H1 (cell line): ENCODE measurements around the gene MRPL34. TPM values are rescaled to one million over a fixed set of nuclear protein-coding genes. Genes with fewer than 3 reads are reported as not detected.
A peak's percentile ranks its signal among the peaks of the same experiment; 100 is the strongest.

Experiments used
- CTCF ChIA-PET: fragments of 300-600 bp; sonication (Branson Sonifier 250); formaldehyde crosslinking; loops from one replicate; lab custom pipeline; 2021; ENCODE audit not compliant: partially characterized antibody; lab: Charles Lee
- POLR2A ChIA-PET: fragments of 300-600 bp; sonication (Branson Sonifier 250); formaldehyde crosslinking; loops from one replicate; lab custom pipeline; 2021; ENCODE audit warnings: inconsistent platforms; ENCODE audit not compliant: partially characterized antibody; lab: Charles Lee
- DNase-seq, 2 experiments: peaks; one replicate each; pipeline versions ENCODE4 v3.0.0 to v3.0.0-alpha.2; 2010 to 2022; ENCODE audit warnings: low spot score in 2 of 2, low read depth in 1 of 2, mixed read lengths in 1 of 2
- FAIRE-seq: peaks from 2 replicates; lab custom pipeline; 2011; peaks lifted over from hg19 to GRCh38; lab: Jason Lieb, UNC
- H2AFZ ChIP-seq: 2 replicates; pipeline ENCODE4 v1.8.1; 2012; ENCODE audit warnings: low read length, inconsistent platforms
- H2AK5ac ChIP-seq: 2 replicates; pipeline ENCODE4 v1.6.1; 2013; ENCODE audit warnings: low read depth, low read length
- H2BK120ac ChIP-seq: replicated peaks from 2 replicates; pipeline ENCODE3; 2013; ENCODE audit warnings: low read depth, low read length, inconsistent platforms
- H2BK12ac ChIP-seq: 2 replicates; pipeline ENCODE4 v1.6.1; 2013; ENCODE audit warnings: low read depth, low read length
- H2BK15ac ChIP-seq: 2 replicates; pipeline ENCODE4 v1.6.1; 2013; ENCODE audit warnings: low read length
- H2BK20ac ChIP-seq: 2 replicates; pipeline ENCODE4 v1.6.1; 2013; ENCODE audit warnings: low read length
- H2BK5ac ChIP-seq: 2 replicates; pipeline ENCODE4 v1.6.1; 2013; ENCODE audit warnings: low read depth, low read length
- H3K14ac ChIP-seq: 2 replicates; pipeline ENCODE4 v1.6.1; 2013; ENCODE audit warnings: inconsistent platforms; ENCODE audit not compliant: insufficient read length
- H3K18ac ChIP-seq: 2 replicates; pipeline ENCODE4 v1.6.1; 2013; ENCODE audit warnings: low read length; ENCODE audit errors: extremely low read depth
- H3K23ac ChIP-seq: 2 replicates; pipeline ENCODE4 v1.6.1; 2013; ENCODE audit warnings: inconsistent platforms; ENCODE audit not compliant: insufficient read length
- H3K23me2 ChIP-seq: 2 replicates; pipeline ENCODE4 v1.6.1; 2013; ENCODE audit warnings: low read depth, low read length
- H3K27ac ChIP-seq: 2 replicates; pipeline ENCODE4 v1.6.1; 2011; ENCODE audit warnings: low read depth, low read length, inconsistent platforms
- H3K27me3 ChIP-seq, 4 experiments: replicated peaks in 1 of 4; 1 replicate in 1 of 4; 2 replicates in 3 of 4; pipeline versions ENCODE4 v1.6.1 to v1.8.1; 2011 to 2013; ENCODE audit warnings: low read length in 3 of 4, mild to moderate bottlenecking in 3 of 4, inconsistent platforms in 2 of 4, mixed read lengths in 2 of 4, moderate library complexity in 1 of 4; ENCODE audit not compliant: control insufficient read depth in 3 of 4, insufficient read depth in 3 of 4; ENCODE audit errors: extremely low read depth in 1 of 4
- H3K36me3 ChIP-seq, 4 experiments: 2 replicates each; pipeline versions ENCODE4 v1.6.1 to v1.8.1; 2011 to 2013; ENCODE audit warnings: mild to moderate bottlenecking in 4 of 4, low read length in 3 of 4, moderate library complexity in 2 of 4, control low read depth in 1 of 4, inconsistent platforms in 1 of 4; ENCODE audit not compliant: insufficient read depth in 4 of 4, control insufficient read depth in 2 of 4
- H3K4ac ChIP-seq: replicated peaks from 2 replicates; pipeline ENCODE3; 2013; ENCODE audit warnings: low read length, low read depth, mixed read lengths, inconsistent platforms; ENCODE audit not compliant: insufficient read length
- H3K4me1 ChIP-seq, 4 experiments: replicated peaks in 1 of 4; 1 replicate in 1 of 4; 2 replicates in 3 of 4; pipeline versions ENCODE4 v1.6.1 to v1.8.1; 2011 to 2013; ENCODE audit warnings: low read length in 3 of 4, inconsistent platforms in 2 of 4, mixed read lengths in 1 of 4; ENCODE audit not compliant: insufficient read depth in 4 of 4, control insufficient read depth in 3 of 4
- H3K4me2 ChIP-seq, 2 experiments: 2 replicates each; pipeline versions ENCODE4 v1.6.1 to v1.8.1; 2011 to 2013; ENCODE audit warnings: low read depth in 2 of 2, low read length in 2 of 2, control low read depth in 1 of 2, inconsistent platforms in 1 of 2, mild to moderate bottlenecking in 1 of 2; ENCODE audit not compliant: insufficient read depth in 1 of 2
- H3K4me3 ChIP-seq, 4 experiments: fragments of 200-600, 300-600 bp in 1 of 4; sonication (generic), shearing (Covaris generic), sonication (Bioruptor Twin) in 1 of 4; 2 replicates each; pipeline versions ENCODE4 v1.5.1 to v1.8.1; 2011 to 2016; ENCODE audit warnings: low read length in 4 of 4, low read depth in 3 of 4, control low read depth in 2 of 4, inconsistent platforms in 2 of 4, mild to moderate bottlenecking in 2 of 4, mixed read lengths in 1 of 4, moderate library complexity in 1 of 4; ENCODE audit not compliant: insufficient read depth in 2 of 4; ENCODE audit errors: extremely low read depth in 1 of 4
- H3K56ac ChIP-seq: replicated peaks from 2 replicates; pipeline ENCODE3; 2013; ENCODE audit warnings: low read depth, mild to moderate bottlenecking, mixed read lengths, low read length, inconsistent platforms; ENCODE audit not compliant: insufficient read length
- H3K79me1 ChIP-seq: 2 replicates; pipeline ENCODE4 v1.6.1; 2013; ENCODE audit warnings: low read depth, low read length, control low read depth
- H3K79me2 ChIP-seq, 2 experiments: 2 replicates each; pipeline versions ENCODE4 v1.6.1 to v1.8.1; 2012 to 2013; ENCODE audit warnings: low read length in 2 of 2, mild to moderate bottlenecking in 2 of 2, inconsistent platforms in 1 of 2; ENCODE audit not compliant: insufficient read depth in 2 of 2, control insufficient read depth in 1 of 2
- H3K9ac ChIP-seq, 4 experiments: replicated peaks in 1 of 4; 1 replicate in 1 of 4; 2 replicates in 3 of 4; pipeline versions ENCODE4 v1.6.1 to v1.8.1; 2011 to 2013; ENCODE audit warnings: low read depth in 3 of 4, low read length in 3 of 4, control low read depth in 2 of 4, mild to moderate bottlenecking in 2 of 4, moderate library complexity in 2 of 4, inconsistent platforms in 1 of 4; ENCODE audit errors: extremely low read depth in 1 of 4
- H3K9me3 ChIP-seq, 2 experiments: 2 replicates each; pipeline versions ENCODE4 v1.6.1 to v1.8.1; 2012 to 2013; ENCODE audit warnings: mild to moderate bottlenecking in 2 of 2, moderate library complexity in 2 of 2, control low read depth in 1 of 2, inconsistent platforms in 1 of 2, low read depth in 1 of 2, low read length in 1 of 2, mixed read lengths in 1 of 2; ENCODE audit not compliant: insufficient read depth in 2 of 2
- H4K20me1 ChIP-seq, 2 experiments: replicated peaks in 1 of 2; 2 replicates each; pipeline versions ENCODE3 to v1.8.1; 2011 to 2013; ENCODE audit warnings: inconsistent platforms in 2 of 2, low read length in 2 of 2, mild to moderate bottlenecking in 1 of 2; ENCODE audit not compliant: insufficient read depth in 2 of 2, control insufficient read depth in 1 of 2
- H4K5ac ChIP-seq: 2 replicates; pipeline ENCODE4 v1.6.1; 2013; ENCODE audit warnings: low read length, low read depth, mixed read lengths, inconsistent platforms; ENCODE audit not compliant: insufficient read length
- H4K8ac ChIP-seq: 2 replicates; pipeline ENCODE4 v1.8.0; 2013; ENCODE audit warnings: mild to moderate bottlenecking, moderate library complexity, low read length, inconsistent platforms; ENCODE audit not compliant: insufficient read depth; ENCODE audit errors: extremely low read depth
- H4K91ac ChIP-seq: replicated peaks from 2 replicates; pipeline ENCODE3; 2013; ENCODE audit warnings: low read length, mixed read lengths, inconsistent platforms; ENCODE audit not compliant: insufficient read length
- CREB1 ChIP-seq: IDR thresholded peaks from 2 replicates; pipeline ENCODE4 v1.6.1; 2012; ENCODE audit warnings: inconsistent platforms
- NRF1 ChIP-seq: IDR thresholded peaks from 2 replicates; pipeline ENCODE4 v1.6.1; 2011; ENCODE audit warnings: mild to moderate bottlenecking, low read depth, low read length, improper control_type of control experiment
- WGBS, 2 experiments: shearing (Covaris generic) in 1 of 2; methylation state at CpG; one replicate each; pipeline versions ENCODE4 v1.1.6 to v1.1.7; 2013 to 2015; ENCODE audit warnings: low lambda C conversion rate in 2 of 2, mixed read lengths in 2 of 2, inconsistent platforms in 1 of 2, low coverage in 1 of 2, missing lambda C conversion rate in 1 of 2; ENCODE audit not compliant: insufficient replicate concordance in 2 of 2, insufficient coverage in 1 of 2, insufficient read length in 1 of 2; ENCODE audit errors: extremely low coverage in 1 of 2, missing lambda C conversion rate in 1 of 2; 5-methylcytosine and 5-hydroxymethylcytosine counted together
- polyA plus RNA-seq, 7 experiments: library from polyadenylated mRNA; depleted of rRNA in 3 of 7; stranded (reverse) in 5 of 7; unstranded in 2 of 7; fragments of >200 nt in 5 of 7; fragments of 200-250 nt in 2 of 7; gene quantifications; 1 replicate in 5 of 7; 2 replicates in 1 of 7; 4 replicates in 1 of 7; pipeline versions ENCODE4 v1.2.1 to v1.2.3, GENCODE V29; 2011 to 2013; ENCODE audit warnings: missing spikeins in 2 of 7, mixed read lengths in 2 of 7
- total RNA-seq: library from RNA; stranded (reverse); fragmentation: NEBNext Ultra II Directional; extraction: Animal tissue kit (Norgen Biotek cat#: 25700); gene quantifications from 2 replicates; pipeline ENCODE4 v1.2.1, GENCODE V29; 2021

The MRPL34 gene
- total and polyA plus RNA-seq, 2 of the 8 experiments (the other 6 are each of a cell fraction or from before 2014, with no cell fraction given) = 91.9 to 99.6 TPM

DNA sequence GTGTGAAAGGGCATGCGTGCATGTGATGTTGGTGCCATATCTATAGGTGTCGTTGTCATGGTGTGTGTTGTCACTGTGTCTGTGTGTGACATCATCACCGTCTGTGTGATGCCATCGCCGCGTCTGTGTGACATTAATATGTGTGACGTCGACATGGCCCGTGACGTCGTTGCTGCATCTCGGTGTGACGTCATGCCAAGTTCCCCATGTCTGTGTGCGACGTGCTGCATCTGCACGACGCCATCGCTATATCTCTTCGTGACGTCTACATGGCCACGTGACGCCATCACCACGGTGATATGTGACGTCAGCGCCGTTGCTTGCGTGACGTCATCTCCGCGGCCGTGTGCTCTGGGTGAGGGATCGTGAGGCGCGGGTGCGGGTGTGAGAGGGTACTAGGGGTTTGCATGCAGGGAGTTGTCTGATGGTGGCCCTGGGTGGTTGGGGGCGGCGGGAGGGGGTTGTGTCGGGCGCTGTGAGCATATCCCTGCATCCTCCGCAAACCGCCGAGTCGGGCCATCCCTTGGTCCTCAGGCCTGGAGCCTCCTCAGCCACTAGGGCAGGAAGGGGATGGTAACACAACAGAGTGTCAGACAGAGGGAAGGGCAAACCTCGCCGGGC lies 46.3 kb downstream of the MRPL34 start:
- peak overlapping the region; percentile 55; the same call in 1 of the 2 replicates for H2BK12ac ChIP-seq
- H3K36me3 ChIP-seq = no peaks in the 10 kb centered on the region
- H3K56ac ChIP-seq = no peak overlapping the region
- no peak overlapping the region for H3K4me3 ChIP-seq
- WGBS, 2 experiments = 95% methylated on average over 42 of the region's 45 CpGs; no CpG with 5 or more reads in 1 of the 2 experiments
- no peaks in the 10 kb centered on the region for H3K27me3 ChIP-seq
- H2BK15ac ChIP-seq = no peak overlapping the region; the same call in 1 of the 2 replicates
- no peak overlapping the region for H3K4me2 ChIP-seq
- H3K79me1 ChIP-seq = no peaks in the 10 kb centered on the region
- no peak overlapping the region for H3K9ac ChIP-seq
- TF ChIP-seq CREB1 (peak; percentile 90), NRF1 (no peak)
- TF ChIP-seq, all 59 proteins: peak for 1
- no peak for DNase-seq
- POLR2A ChIA-PET = no interaction called here
- Histone ChIP-seq H3K23me2 (no peaks in the 10 kb centered on the region), H4K20me1 (no peaks in the 10 kb centered on the region), H3K4me1 (peaks cover 0 to 4% (median 3%) of the 10 kb centered on the region in 4 experiments; a peak in 3 of 7 replicates), H3K23ac (no peak overlapping the region), H3K27ac (no peak overlapping the region), H2AFZ (no peak overlapping the region), H2BK5ac (peak overlapping the region; percentile 1), H2AK5ac (peak overlapping the region; percentile 42; the same call in 1 of the 2 replicates), H3K79me2 (no peaks in the 10 kb centered on the region), H2BK120ac (no peak overlapping the region), H3K18ac (no peak overlapping the region), H2BK20ac (no peak overlapping the region), H4K8ac (no peak overlapping the region; the same call in 1 of the 2 replicates), H3K4ac (no peak overlapping the region), H3K14ac (no peak overlapping the region), H3K9me3 (no peaks in the 10 kb centered on the region), H4K5ac (no peak overlapping the region), H4K91ac (peak overlapping the region; percentile 36)
- CTCF ChIA-PET = no interaction called here
- FAIRE-seq = no peak
